OCI-LY3 (cell line): ENCODE data around the gene OSER1.

Experiments used
- EZH2phosphoT487 ChIP-seq: fragments of 200-600 bp; shearing (Covaris generic); IDR thresholded peaks from 2 replicates; pipeline ENCODE4 v1.6.1; 2018; ENCODE audit warnings: antibody characterized with exemption, mixed run types, low read depth
- TF ChIP-seq, protein P1 (sequence below): fragments of 200-600, 300-600 bp; sonication (generic); IDR thresholded peaks from 2 replicates; pipeline ENCODE4 v1.5.1; 2014; ENCODE audit warnings: antibody characterized with exemption, low read length, low read depth

DNA sequence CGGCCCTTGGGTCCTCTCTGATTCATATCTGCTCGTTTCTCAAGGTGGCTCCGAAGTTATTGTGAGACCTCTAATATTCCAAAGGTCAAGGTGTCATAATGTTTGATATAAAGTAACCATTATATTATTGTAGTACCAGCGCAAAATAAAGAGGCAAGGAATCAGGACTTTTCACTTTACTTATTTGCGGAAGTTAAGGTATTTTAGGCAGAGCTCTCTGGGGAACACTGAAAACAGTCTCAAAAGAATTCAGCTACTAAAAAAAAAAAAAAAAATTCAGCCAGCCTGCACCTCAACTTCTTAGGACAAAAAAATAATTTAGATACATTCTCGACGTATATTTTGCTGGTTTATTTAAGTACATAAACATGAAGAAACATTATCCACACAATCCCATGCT lies 2.4 kb downstream of the OSER1 start:
- TF ChIP-seq, protein P1, sequence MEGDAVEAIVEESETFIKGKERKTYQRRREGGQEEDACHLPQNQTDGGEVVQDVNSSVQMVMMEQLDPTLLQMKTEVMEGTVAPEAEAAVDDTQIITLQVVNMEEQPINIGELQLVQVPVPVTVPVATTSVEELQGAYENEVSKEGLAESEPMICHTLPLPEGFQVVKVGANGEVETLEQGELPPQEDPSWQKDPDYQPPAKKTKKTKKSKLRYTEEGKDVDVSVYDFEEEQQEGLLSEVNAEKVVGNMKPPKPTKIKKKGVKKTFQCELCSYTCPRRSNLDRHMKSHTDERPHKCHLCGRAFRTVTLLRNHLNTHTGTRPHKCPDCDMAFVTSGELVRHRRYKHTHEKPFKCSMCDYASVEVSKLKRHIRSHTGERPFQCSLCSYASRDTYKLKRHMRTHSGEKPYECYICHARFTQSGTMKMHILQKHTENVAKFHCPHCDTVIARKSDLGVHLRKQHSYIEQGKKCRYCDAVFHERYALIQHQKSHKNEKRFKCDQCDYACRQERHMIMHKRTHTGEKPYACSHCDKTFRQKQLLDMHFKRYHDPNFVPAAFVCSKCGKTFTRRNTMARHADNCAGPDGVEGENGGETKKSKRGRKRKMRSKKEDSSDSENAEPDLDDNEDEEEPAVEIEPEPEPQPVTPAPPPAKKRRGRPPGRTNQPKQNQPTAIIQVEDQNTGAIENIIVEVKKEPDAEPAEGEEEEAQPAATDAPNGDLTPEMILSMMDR = no peak
- no peak for TF ChIP-seq EZH2phosphoT487
